ENCODE results near the gene PIAS4. TPM values are rescaled to one million over a fixed set of nuclear protein-coding genes. Genes with fewer than 3 reads are reported as not detected.

The PIAS4 gene
- total RNA-seq, 1 donor from 2014 or later = 17.0 TPM

DNA sequence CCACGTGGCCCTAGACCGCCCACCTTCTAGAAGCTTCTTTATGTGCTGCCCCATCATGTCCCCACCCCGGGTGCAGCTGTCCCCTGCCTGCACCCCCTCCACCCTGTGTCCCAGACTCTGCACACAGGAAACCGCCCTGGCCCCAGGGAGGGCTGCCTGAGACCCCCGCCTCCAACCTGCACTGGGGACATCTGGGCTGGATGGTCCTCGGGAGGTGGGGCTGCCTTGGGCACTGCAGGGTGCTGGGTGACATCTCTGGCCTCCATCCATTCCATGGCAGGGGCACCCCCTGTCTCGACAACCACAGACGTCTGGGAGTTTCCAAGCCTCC lies 77.0 kb downstream of the PIAS4 start:
- H3K4me3 ChIP-seq = no peak overlapping the region
- no peak for DNase-seq (ENCODE audit: low spot score)
- H3K4me2 ChIP-seq = no peak overlapping the region
- H3K36me3 Mint-ChIP-seq = no peaks in the 10 kb centered on the region
- H3K4me1 ChIP-seq = no peaks in the 10 kb centered on the region
- no peaks in the 10 kb centered on the region for H3K9me3 ChIP-seq (ENCODE audit: low read depth)
- H3F3A ChIP-seq (ENCODE audit: low read depth) = no peaks in the 10 kb centered on the region
- no peak overlapping the region for H2AFZ ChIP-seq (replicated peaks)
- H3K9ac ChIP-seq = no peak overlapping the region
- H3K4me1 Mint-ChIP-seq = no peaks in the 10 kb centered on the region
- no peaks in the 10 kb centered on the region for H3K79me2 ChIP-seq (ENCODE audit: low read depth)
- H3K9me3 Mint-ChIP-seq = no peaks in the 10 kb centered on the region
- no peak overlapping the region for H3K27ac Mint-ChIP-seq
- H4K20me1 ChIP-seq (ENCODE audit: low read depth) = no peaks in the 10 kb centered on the region
- H3K27me3 ChIP-seq = no peaks in the 10 kb centered on the region
- H3K36me3 ChIP-seq = no peaks in the 10 kb centered on the region
- H3K27me3 Mint-ChIP-seq (ENCODE audit: insufficient read depth, low read depth) = peaks cover 2% of the 10 kb centered on the region
- no peak overlapping the region for H3K4me3 Mint-ChIP-seq
- H3K27ac ChIP-seq = no peak overlapping the region
- TF ChIP-seq, protein P1, sequence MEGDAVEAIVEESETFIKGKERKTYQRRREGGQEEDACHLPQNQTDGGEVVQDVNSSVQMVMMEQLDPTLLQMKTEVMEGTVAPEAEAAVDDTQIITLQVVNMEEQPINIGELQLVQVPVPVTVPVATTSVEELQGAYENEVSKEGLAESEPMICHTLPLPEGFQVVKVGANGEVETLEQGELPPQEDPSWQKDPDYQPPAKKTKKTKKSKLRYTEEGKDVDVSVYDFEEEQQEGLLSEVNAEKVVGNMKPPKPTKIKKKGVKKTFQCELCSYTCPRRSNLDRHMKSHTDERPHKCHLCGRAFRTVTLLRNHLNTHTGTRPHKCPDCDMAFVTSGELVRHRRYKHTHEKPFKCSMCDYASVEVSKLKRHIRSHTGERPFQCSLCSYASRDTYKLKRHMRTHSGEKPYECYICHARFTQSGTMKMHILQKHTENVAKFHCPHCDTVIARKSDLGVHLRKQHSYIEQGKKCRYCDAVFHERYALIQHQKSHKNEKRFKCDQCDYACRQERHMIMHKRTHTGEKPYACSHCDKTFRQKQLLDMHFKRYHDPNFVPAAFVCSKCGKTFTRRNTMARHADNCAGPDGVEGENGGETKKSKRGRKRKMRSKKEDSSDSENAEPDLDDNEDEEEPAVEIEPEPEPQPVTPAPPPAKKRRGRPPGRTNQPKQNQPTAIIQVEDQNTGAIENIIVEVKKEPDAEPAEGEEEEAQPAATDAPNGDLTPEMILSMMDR (IDR thresholded peaks at IDR 0.05) = no peak
- TF ChIP-seq EZH2phosphoT487 (IDR thresholded peaks at IDR 0.05) = no peak
- no peak for TF ChIP-seq EZH2 (IDR thresholded peaks at IDR 0.05)

DNA sequence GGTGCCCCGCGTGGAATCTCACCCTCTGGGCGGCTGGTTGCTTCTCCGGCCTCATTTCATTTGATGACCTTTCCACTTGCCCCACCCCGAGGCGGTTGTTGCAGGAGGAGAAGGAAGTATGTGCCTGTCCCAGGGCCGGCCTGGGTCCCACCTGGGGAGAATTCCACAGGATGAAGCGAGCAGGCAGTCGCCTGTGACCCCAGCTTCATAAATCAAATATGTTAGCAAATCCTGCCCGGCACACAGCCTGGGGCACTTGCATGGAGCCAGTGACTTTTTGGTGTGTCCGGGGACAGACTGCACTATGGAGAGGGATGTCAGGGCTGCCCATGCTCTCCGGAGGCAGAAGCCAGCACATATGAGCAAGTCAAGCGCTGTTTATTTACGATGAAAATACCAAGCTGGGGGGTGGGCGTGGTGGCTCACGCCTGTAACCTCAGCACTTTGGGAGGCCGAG lies 78.9 kb downstream of the PIAS4 start:
- TF ChIP-seq EZH2phosphoT487 (IDR thresholded peaks at IDR 0.05) (no peak), EZH2 (IDR thresholded peaks at IDR 0.05) (no peak)
- TF ChIP-seq, protein P1 (IDR thresholded peaks at IDR 0.05) = no peak
- Histone ChIP-seq H3K4me1 (no peaks in the 10 kb centered on the region), H3F3A (ENCODE audit: low read depth) (no peaks in the 10 kb centered on the region), H3K9ac (no peak overlapping the region), H3K79me2 (ENCODE audit: low read depth) (no peaks in the 10 kb centered on the region), H3K4me2 (no peak overlapping the region), H3K4me3 (no peak overlapping the region), H3K36me3 (no peaks in the 10 kb centered on the region), H2AFZ (replicated peaks) (no peak overlapping the region), H4K20me1 (ENCODE audit: low read depth) (no peaks in the 10 kb centered on the region), H3K9me3 (ENCODE audit: low read depth) (no peaks in the 10 kb centered on the region), H3K27me3 (no peaks in the 10 kb centered on the region), H3K27ac (no peak overlapping the region)
- Mint-ChIP-seq H3K9me3 (no peaks in the 10 kb centered on the region), H3K36me3 (no peaks in the 10 kb centered on the region), H3K4me1 (no peaks in the 10 kb centered on the region), H3K4me3 (no peak overlapping the region), H3K27me3 (ENCODE audit: insufficient read depth, low read depth) (peaks cover 2% of the 10 kb centered on the region), H3K27ac (no peak overlapping the region)
- DNase-seq (ENCODE audit: low spot score) = no peak

DNA sequence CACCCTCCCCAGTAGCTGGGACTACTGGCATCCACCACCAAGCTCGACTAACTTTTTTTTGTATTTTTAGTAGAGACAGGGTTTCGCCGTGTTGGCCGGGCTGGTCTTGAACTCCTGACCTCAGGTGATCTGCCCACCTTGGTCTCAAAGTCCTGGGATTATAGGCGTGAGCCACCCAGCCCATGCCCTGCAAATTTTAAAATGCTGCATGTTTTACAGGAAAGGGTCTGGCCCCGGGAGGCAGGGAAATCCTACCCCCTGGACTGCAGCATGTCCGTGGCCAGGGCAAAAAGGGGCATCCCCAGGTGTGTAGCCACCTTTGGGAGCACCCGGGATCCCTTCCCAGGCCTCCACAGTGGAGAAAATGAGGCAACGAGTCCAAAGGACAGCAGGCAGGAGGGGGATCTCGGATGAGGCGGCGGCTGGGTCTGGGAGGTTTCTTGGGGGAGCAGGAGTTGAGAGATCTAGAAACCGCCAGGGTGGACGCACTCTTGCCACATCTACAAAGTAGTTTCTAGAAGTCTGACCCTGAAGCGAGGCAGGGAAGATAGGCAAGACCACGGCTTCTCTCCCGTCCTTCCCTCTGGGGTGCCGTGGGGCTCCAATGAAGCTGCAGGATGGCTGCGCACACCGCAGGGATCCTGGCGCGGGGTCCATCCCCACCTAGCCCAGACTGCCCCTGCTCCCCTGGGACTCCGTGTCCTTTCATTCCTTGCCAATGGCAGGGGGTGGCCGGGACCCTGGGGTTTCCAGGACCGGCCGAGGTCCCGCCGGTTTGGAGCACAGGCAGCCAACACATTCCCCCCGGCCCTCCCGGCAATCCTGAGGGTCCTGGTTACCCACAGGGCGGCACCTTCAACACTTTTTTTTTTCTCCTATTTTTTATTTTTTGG lies 80.5 kb downstream of the PIAS4 start:
- no peaks in the 10 kb centered on the region for H3K4me1 Mint-ChIP-seq
- H3F3A ChIP-seq (ENCODE audit: low read depth) = no peaks in the 10 kb centered on the region
- H3K27ac Mint-ChIP-seq = no peak overlapping the region
- H3K9me3 Mint-ChIP-seq = no peaks in the 10 kb centered on the region
- no peaks in the 10 kb centered on the region for H3K36me3 Mint-ChIP-seq
- no peak overlapping the region for H2AFZ ChIP-seq (replicated peaks)
- peaks cover 2% of the 10 kb centered on the region for H3K27me3 Mint-ChIP-seq (ENCODE audit: insufficient read depth, low read depth)
- TF ChIP-seq, protein P1 (IDR thresholded peaks at IDR 0.05) = no peak
- no peak for TF ChIP-seq EZH2phosphoT487 (IDR thresholded peaks at IDR 0.05)
- TF ChIP-seq EZH2 (IDR thresholded peaks at IDR 0.05) = no peak
- no peaks in the 10 kb centered on the region for H3K79me2 ChIP-seq (ENCODE audit: low read depth)
- H3K9ac ChIP-seq = no peak overlapping the region
- H3K9me3 ChIP-seq (ENCODE audit: low read depth) = no peaks in the 10 kb centered on the region
- DNase-seq (ENCODE audit: low spot score) = no peak
- H4K20me1 ChIP-seq (ENCODE audit: low read depth) = no peaks in the 10 kb centered on the region
- no peaks in the 10 kb centered on the region for H3K27me3 ChIP-seq
- H3K4me2 ChIP-seq = no peak overlapping the region
- no peak overlapping the region for H3K27ac ChIP-seq
- H3K36me3 ChIP-seq = no peaks in the 10 kb centered on the region
- no peak overlapping the region for H3K4me3 ChIP-seq
- H3K4me1 ChIP-seq = no peaks in the 10 kb centered on the region
- H3K4me3 Mint-ChIP-seq = no peak overlapping the region
